Activated T-helper 1 cell treated with anti-CD3 and anti-CD28 coated beads, Interleukin-12 subunit alpha, Interleukin-12 subunit beta, Interleukin-2, Interleukin-4 antibody, amounts not matched to agents 30 ng/mL and 10 ng/mL and 1 ng/mL, durations not matched to agents 14 hours and 24 hours and 36 hours (primary cell): ENCODE results near the gene RSPH9. TPM values are rescaled to one million over a fixed set of nuclear protein-coding genes. Genes with fewer than 3 reads are reported as not detected.
"Not testable (repeated sequence)": the region's sequence is repeated elsewhere in the genome, so short reads cannot be mapped to it uniquely, and the experiment has no call there.

Experiments
- DNase-seq: peaks from one replicate; pipeline ENCODE4 v3.0.0; 2021; ENCODE audit warnings: low spot score
- H3K27ac Mint-ChIP-seq: one replicate; pipeline ENCODE4 v1.8.0; 2021; ENCODE audit warnings: mild to moderate bottlenecking, mixed read lengths
- H3K27me3 Mint-ChIP-seq: one replicate; pipeline ENCODE4 v1.8.0; 2022; ENCODE audit warnings: mild to moderate bottlenecking, moderate library complexity, mixed read lengths; ENCODE audit not compliant: insufficient read depth
- H3K36me3 Mint-ChIP-seq: one replicate; pipeline ENCODE4 v1.8.0; 2021; ENCODE audit warnings: low read depth, mixed read lengths
- H3K4me1 Mint-ChIP-seq: one replicate; pipeline ENCODE4 v1.8.0; 2021; ENCODE audit warnings: low read depth, mixed read lengths
- H3K4me3 Mint-ChIP-seq: one replicate; pipeline ENCODE4 v1.8.0; 2021; ENCODE audit warnings: mild to moderate bottlenecking, moderate library complexity, mixed read lengths
- H3K9me3 Mint-ChIP-seq: one replicate; pipeline ENCODE4 v1.8.0; 2021; ENCODE audit warnings: mixed read lengths
- intact Hi-C: fragments of 100-400 bp; cut with micrococcal nuclease; formaldehyde crosslinking; loops from one replicate; pipeline ENCODE4 v1.15.1; 2024
- total RNA-seq: library from RNA; stranded (reverse); gene quantifications from 2 replicates; pipeline ENCODE4 v1.2.3, GENCODE V29; 2022

Gene RSPH9
- total RNA-seq, 1 donor from 2014 or later: not detected

GRCh38 chr6:43689421-43689820, 44.6 kb downstream of the RSPH9 start:
- Mint-ChIP-seq H3K4me3 (no peak overlapping the region), H3K9me3 (no peaks in the 10 kb centered on the region), H3K4me1 (peaks cover 30% of the 10 kb centered on the region), H3K36me3 (peaks cover 8% of the 10 kb centered on the region), H3K27ac (no peak overlapping the region), H3K27me3 (peaks cover 5% of the 10 kb centered on the region)
- no peak for DNase-seq
- intact Hi-C loops: loop anchor here (5.0 kb wide), 1 partner anchor 112 kb away; the partner anchor contains the start of genes POLH and XPO5

DNA sequence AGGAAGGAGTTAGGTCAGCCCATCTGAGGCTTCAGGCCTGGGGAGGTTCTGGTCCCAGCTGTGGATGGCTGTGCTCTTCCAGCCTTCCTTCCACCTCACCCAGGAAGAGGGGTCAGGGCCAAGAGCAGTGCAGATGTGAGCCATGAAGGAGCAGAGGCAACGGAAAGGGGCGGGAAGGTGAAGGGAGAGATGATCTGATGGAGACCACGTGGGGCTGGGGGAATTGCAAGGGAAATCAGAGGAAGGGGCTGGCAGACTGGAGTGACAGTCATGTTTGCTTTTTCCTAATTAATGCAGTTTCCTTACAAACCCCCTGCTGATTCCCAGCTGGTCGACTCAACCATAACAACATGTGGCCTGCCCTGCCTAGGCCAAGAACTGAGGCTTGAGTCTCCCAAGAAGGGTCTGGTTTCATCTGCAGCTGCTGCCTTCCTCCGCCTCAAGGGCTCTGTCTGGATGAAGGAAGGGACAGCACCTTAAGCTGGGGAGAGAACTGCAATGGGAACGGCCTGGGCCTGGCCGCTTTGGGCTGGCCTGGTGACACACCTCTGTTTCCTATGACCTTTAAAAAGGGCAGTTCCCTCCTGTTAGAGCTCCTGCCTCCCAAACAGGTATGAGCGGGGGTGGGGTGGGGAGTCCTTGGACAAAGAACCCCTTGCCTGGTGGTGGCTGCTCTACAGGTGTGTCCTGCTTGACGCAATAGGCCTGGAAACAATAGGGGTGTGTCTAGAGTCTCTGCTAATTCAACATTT, 50.6 kb downstream of the RSPH9 start:
- Mint-ChIP-seq H3K27ac (no peak overlapping the region), H3K9me3 (no peaks in the 10 kb centered on the region), H3K27me3 (peaks cover 17% of the 10 kb centered on the region), H3K4me3 (no peak overlapping the region), H3K36me3 (no peaks in the 10 kb centered on the region), H3K4me1 (no peaks in the 10 kb centered on the region)
- intact Hi-C loops: no loop called here
- DNase-seq: no peak

- Mint-ChIP-seq H3K27me3 (peaks cover 17% of the 10 kb centered on the region), H3K4me3 (no peak overlapping the region)
- DNase-seq: no peak
Observed at GRCh38 chr6:43695967-43696291, 51.1 kb downstream of the RSPH9 start.

GRCh38 chr6:43697421-43697820, 52.6 kb downstream of the RSPH9 start:
- Mint-ChIP-seq H3K27me3 (peaks cover 24% of the 10 kb centered on the region), H3K27ac (no peak overlapping the region), H3K36me3 (no peaks in the 10 kb centered on the region), H3K4me1 (peaks cover 2% of the 10 kb centered on the region), H3K9me3 (no peaks in the 10 kb centered on the region), H3K4me3 (no peak overlapping the region)
- no peak for DNase-seq
- intact Hi-C loops: no loop called here

More at GRCh38 chr6:43695967-43696291, 51.1 kb downstream of the RSPH9 start:
- no peaks in the 10 kb centered on the region for H3K36me3 Mint-ChIP-seq
- intact Hi-C loops: no loop called here
- H3K9me3 Mint-ChIP-seq: no peaks in the 10 kb centered on the region
- H3K4me1 Mint-ChIP-seq: no peaks in the 10 kb centered on the region
- H3K27ac Mint-ChIP-seq: no peak overlapping the region

DNA sequence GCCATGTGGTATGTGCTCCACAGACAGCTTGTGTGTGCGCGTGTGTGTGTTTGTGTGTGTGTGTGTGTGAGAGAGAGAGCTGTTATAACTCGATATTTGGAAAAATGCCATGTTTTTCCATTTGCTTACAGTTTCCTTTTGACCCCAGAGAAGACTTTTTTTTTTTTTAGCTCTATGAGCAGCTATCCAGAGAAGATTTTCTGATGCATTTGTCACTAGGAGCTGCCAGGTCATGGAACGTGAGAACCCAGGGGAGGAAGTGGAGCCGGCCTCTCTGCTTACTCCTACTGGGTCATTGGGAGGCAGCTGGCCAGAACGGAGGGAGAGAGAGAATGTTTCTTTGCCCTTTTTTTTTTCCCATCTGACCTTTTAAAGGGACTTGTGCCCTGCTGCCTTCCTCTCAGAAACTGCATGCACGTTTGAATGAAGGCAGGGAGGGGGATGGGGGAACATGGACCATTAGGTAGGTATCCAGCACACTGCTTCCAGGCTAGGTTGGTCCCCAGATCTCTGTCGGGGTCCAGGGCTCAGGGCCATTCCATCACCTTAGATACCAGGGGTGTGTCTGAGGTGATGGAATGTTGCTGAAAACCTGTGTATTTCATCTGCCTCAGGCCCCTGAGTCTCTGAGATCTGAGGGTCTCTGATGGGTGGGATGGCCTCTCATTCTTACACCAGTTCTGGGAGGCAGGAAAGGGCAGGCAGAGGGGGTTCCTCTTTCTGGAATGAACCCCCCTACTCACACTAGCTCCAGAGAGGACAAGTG, 53.9 kb downstream of the RSPH9 start:
- H3K27me3 Mint-ChIP-seq: peaks cover 26% of the 10 kb centered on the region
- no peak for DNase-seq
- no peaks in the 10 kb centered on the region for H3K36me3 Mint-ChIP-seq
- H3K4me1 Mint-ChIP-seq: peaks cover 4% of the 10 kb centered on the region
- no peak overlapping the region for H3K4me3 Mint-ChIP-seq
- H3K9me3 Mint-ChIP-seq: no peaks in the 10 kb centered on the region
- intact Hi-C loops: no loop called here
- no peak overlapping the region for H3K27ac Mint-ChIP-seq

DNA sequence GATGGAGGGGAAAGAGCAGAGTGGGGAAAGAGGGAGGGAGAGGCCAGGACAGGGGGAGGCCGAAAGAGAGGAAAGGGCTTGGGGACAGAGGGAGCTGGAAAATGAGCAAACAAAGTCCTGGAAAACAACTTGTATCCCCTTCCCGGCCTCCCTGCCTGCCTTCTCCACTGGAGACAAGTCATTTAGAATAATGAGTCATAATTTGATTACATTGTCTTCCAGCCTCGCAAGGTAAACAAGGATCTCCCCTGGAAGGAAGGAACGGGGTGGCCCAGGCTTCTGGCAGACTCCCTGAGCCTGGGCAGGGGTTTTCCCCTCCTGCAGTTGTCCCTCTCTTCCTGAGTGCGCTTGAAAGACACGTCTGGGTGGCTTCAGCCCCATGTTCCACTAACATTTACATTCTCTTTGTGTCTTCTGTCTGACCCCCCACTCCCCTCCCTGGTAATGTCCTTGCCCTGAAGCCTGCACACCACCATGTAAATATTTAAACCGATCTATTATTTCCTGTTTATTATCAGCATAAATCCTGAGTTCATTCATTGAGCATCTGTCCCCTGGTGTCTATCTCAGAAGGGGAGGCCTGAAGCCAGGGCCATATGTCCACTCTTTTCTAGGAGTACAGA, 54.8 kb downstream of the RSPH9 start:
- intact Hi-C loops: no loop called here
- Mint-ChIP-seq H3K27ac (no peak overlapping the region), H3K9me3 (no peaks in the 10 kb centered on the region), H3K4me3 (no peak overlapping the region), H3K27me3 (peaks cover 31% of the 10 kb centered on the region), H3K4me1 (peaks cover 4% of the 10 kb centered on the region), H3K36me3 (no peaks in the 10 kb centered on the region)
- DNase-seq: no peak

DNA sequence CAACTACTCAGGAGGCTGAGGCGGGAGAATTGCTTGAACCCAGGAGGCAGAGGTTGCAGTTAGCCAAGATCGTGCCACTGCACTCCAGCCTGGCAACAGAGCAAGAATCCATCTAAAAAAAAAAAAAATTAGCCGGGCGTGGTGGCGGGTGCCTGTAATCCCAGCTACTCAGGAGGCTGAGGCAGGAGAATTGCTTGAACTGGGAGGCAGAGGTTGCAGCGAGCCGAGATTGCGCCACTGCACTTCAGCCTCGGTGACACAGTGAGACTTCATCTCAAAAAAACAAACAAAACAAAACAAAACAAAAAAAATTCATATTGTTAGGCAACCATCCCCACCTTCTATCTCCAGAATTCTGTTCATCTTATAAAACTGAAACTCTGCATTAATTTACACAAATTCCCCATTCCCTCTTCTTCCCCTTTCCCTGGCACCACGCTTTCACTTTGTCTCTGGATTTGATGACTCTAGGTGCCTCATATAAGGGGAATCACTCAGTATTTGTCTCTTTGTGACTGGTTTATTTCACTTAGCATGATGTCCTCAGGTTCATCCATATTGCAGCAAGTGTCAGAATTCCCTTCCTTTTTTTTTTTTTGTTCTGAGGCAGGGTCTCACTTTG, 56.2 kb downstream of the RSPH9 start:
- intact Hi-C loops, H3K36me3 Mint-ChIP-seq, H3K27ac Mint-ChIP-seq, H3K4me1 Mint-ChIP-seq, H3K9me3 Mint-ChIP-seq, H3K4me3 Mint-ChIP-seq, DNase-seq: not testable (repeated sequence)
- peaks cover 32% of the 10 kb centered on the region for H3K27me3 Mint-ChIP-seq

DNA sequence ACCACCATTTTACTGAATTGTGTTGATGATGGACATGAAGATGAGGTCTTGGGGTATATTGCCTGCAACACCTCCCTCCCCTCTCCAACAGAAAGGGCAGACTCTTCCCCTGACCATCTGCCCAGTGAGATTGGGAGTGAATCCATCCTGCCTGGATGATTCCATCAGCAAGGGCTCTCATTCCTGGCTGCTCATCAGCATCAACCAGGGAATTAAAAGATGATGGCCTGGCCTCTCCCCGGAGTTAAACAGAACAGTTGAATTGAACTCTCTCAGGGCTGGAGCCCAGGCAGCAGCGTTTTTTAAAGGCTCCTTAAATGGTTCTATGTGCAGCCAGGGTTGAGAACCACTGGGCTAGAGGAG, 57.3 kb downstream of the RSPH9 start:
- no peak for DNase-seq
- no peaks in the 10 kb centered on the region for H3K36me3 Mint-ChIP-seq
- H3K4me1 Mint-ChIP-seq: peaks cover 10% of the 10 kb centered on the region
- intact Hi-C loops: no loop called here
- peaks cover 32% of the 10 kb centered on the region for H3K27me3 Mint-ChIP-seq
- H3K27ac Mint-ChIP-seq: no peak overlapping the region
- no peaks in the 10 kb centered on the region for H3K9me3 Mint-ChIP-seq
- H3K4me3 Mint-ChIP-seq: no peak overlapping the region

GRCh38 chr6:43702534-43703440, 58.0 kb downstream of the RSPH9 start:
- peaks cover 10% of the 10 kb centered on the region for H3K4me1 Mint-ChIP-seq
- intact Hi-C loops: no loop called here
- no peak overlapping the region for H3K4me3 Mint-ChIP-seq
- peaks cover 30% of the 10 kb centered on the region for H3K27me3 Mint-ChIP-seq
- H3K27ac Mint-ChIP-seq: no peak overlapping the region
- H3K9me3 Mint-ChIP-seq: no peaks in the 10 kb centered on the region
- no peaks in the 10 kb centered on the region for H3K36me3 Mint-ChIP-seq
- no peak for DNase-seq

GRCh38 chr6:43703512-43704429, 58.9 kb downstream of the RSPH9 start:
- peaks cover 27% of the 10 kb centered on the region for H3K27me3 Mint-ChIP-seq
- no peak overlapping the region for H3K27ac Mint-ChIP-seq
- intact Hi-C loops: no loop called here
- peaks cover 10% of the 10 kb centered on the region for H3K4me1 Mint-ChIP-seq
- H3K4me3 Mint-ChIP-seq: no peak overlapping the region
- H3K36me3 Mint-ChIP-seq: no peaks in the 10 kb centered on the region
- no peak for DNase-seq
- H3K9me3 Mint-ChIP-seq: no peaks in the 10 kb centered on the region

- peaks cover 25% of the 10 kb centered on the region for H3K4me1 Mint-ChIP-seq
- H3K27me3 Mint-ChIP-seq: peaks cover 24% of the 10 kb centered on the region
- intact Hi-C loops: no loop called here
- no peaks in the 10 kb centered on the region for H3K36me3 Mint-ChIP-seq
- H3K4me3 Mint-ChIP-seq: no peak overlapping the region
- no peaks in the 10 kb centered on the region for H3K9me3 Mint-ChIP-seq
- H3K27ac Mint-ChIP-seq: no peak overlapping the region
- DNase-seq: no peak
Observed at GRCh38 chr6:43705996-43706395, 61.2 kb downstream of the RSPH9 start.
